Kidney epithelial cell (primary cell): Measurements from ENCODE around the gene SLC9A3. TPM values are rescaled to one million over a fixed set of nuclear protein-coding genes. Genes with fewer than 3 reads are reported as not detected.
A peak's percentile ranks its signal among the peaks of the same experiment; 100 is the strongest.

Source experiments
- DNase-seq: peaks from one replicate; pipeline ENCODE4 v3.0.0-alpha.2; 2010; ENCODE audit warnings: low read depth
- H3K27me3 ChIP-seq: 2 replicates; pipeline ENCODE4 v1.6.0; 2011; ENCODE audit warnings: low read length; ENCODE audit not compliant: control insufficient read depth, insufficient read depth
- H3K36me3 ChIP-seq: 2 replicates; pipeline ENCODE4 v1.5.1; 2011; ENCODE audit warnings: low read length; ENCODE audit not compliant: control insufficient read depth, insufficient read depth
- H3K4me3 ChIP-seq: 2 replicates; pipeline ENCODE4 v1.5.1; 2011; ENCODE audit warnings: low read depth, mild to moderate bottlenecking, control low read depth, low read length
- total RNA-seq: library from RNA; depleted of rRNA; stranded (reverse); fragments of >200 nt; gene quantifications from 2 replicates; pipeline ENCODE4 v1.2.3, GENCODE V29; 2015
- TF ChIP-seq, protein P1 (sequence below): IDR thresholded peaks from 2 replicates; pipeline ENCODE4 v1.5.1; 2011; ENCODE audit warnings: mild to moderate bottlenecking, moderate library complexity, low read length, control low read depth, inconsistent platforms; ENCODE audit not compliant: insufficient read depth, poor library complexity, severe bottlenecking

SLC9A3 gene
- total RNA-seq, 1 donor from 2014 or later = 3.6 TPM

DNA sequence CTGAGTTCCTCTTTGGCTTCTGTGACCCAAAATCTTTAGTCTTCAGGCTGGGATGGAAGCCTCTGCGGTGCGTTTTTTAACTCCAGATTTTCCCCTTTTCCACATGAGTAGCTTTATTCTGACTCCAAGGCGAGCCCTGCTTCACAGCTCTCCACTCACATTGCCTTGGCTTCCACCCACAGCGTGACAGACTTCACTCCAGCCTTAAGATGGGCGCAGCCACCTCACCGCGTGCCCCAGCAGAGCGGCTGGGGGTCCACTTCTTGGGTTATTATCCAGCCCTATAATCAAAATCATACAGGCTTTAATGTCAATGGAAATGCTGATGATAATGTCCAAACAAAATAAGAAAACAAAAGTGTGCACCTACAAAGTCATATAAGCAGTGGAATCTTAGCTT lies 80.0 kb downstream of the SLC9A3 start:
- H3K4me3 ChIP-seq = no peak overlapping the region
- TF ChIP-seq, protein P1, sequence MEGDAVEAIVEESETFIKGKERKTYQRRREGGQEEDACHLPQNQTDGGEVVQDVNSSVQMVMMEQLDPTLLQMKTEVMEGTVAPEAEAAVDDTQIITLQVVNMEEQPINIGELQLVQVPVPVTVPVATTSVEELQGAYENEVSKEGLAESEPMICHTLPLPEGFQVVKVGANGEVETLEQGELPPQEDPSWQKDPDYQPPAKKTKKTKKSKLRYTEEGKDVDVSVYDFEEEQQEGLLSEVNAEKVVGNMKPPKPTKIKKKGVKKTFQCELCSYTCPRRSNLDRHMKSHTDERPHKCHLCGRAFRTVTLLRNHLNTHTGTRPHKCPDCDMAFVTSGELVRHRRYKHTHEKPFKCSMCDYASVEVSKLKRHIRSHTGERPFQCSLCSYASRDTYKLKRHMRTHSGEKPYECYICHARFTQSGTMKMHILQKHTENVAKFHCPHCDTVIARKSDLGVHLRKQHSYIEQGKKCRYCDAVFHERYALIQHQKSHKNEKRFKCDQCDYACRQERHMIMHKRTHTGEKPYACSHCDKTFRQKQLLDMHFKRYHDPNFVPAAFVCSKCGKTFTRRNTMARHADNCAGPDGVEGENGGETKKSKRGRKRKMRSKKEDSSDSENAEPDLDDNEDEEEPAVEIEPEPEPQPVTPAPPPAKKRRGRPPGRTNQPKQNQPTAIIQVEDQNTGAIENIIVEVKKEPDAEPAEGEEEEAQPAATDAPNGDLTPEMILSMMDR = no peak
- H3K36me3 ChIP-seq = peaks cover 3% of the 10 kb centered on the region

DNA sequence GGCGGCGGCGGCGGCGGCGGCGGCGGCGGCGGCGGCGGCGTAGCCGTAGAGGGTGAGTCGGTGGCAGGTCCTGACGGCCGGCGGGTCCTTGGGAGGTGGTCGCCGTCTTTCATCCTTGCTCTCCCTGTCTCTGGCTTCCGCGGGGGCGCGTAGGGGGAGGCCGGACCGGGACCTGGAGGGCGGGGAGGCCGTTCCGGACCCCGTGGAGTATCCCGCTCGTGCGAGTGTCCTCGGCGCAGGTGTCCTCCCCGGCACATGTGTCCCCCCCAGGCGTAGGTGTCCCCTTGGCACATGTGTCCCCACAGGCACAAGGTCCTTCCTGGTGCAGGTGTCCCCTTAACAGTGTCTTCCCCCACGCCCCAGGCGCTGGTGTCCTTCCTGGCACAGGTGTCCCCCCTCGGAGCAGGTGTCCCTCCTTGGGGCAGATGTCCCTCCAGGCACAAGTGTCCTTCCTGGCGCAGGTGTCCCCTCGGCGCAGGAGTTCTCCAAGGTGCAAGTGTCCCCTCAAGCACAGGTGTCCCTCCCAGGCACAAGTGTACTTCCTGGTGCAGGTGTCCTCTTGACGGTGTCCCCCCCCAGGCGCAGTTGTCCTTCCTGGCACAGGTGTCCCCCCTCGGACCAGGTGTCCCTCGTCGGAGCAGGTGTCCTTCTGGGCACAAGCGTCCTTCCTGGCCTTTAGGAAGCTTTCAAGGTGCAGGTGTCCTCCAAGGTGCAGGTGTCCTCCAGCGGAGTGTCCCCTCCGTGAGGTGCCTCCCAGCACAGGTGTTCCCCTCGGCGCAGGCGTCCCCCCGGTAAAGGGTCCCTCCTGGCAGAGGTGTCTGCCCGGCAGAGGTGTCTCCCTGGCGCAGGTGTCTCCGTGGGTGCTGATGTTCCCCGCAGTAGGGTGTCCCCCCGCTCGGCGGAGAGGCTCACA lies 80.8 kb downstream of the SLC9A3 start:
- TF ChIP-seq, protein P1 = no peak

More for the DNA sequence above, 80.0 kb downstream of the SLC9A3 start:
- H3K27me3 ChIP-seq = no peaks in the 10 kb centered on the region
- DNase-seq = no peak

DNA sequence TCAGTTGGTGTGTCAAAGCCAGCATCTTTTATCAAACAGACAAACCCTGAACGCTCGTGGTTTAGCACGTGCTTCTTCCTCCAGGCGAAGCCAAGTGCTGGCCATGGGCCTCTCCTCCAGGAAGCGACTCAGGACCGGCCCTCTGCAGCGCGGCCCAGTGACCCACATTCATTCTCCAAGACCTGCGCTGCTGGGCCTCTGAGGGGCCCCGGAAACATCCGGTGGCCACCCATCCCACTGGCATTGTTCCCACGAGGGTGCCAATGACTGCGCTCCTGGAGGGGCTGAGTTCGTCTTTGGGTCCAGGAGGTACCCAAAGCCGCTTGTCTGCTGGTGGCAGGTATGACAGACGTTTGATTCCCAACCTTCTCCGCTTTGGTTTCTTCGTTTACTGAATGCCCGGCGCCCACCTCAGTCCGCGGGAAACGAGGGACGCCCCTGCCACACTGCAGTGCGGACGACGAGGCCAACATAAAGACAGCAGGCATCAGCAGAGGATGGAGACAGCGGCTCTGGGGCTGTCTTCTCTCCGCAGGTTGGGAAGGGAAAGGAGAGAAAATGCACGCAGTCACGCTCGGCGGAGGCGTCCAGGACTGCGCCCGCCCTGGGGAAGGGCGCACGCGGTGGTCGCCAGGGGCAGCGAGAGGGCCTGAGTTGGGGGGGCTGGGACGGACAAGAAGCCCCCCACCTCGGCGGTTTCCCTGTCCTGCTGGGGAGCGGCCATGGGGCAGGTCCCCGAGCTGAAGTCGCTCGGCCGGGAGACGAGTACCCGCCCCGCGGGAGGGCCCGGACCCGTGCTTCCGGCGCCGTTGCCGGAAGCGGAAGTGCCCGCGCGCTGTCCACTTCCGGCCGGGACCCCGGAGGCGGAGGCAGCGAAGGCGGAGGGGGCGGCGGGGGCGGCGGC lies 81.7 kb downstream of the SLC9A3 start, which contains the start of gene EXOC3:
TSS of gene EXOC3 (plus strand) at position 842 of the 904 bp plus-strand sequence. CDS start 3,030 bp downstream, outside the sequence.
- TF ChIP-seq, protein P1 = no peak
- Histone ChIP-seq H3K27me3 (no peaks in the 10 kb centered on the region), H3K36me3 (no peaks in the 10 kb centered on the region), H3K4me3 (peak within 1 kb of the TSS; percentile 92)
- no peak for DNase-seq

More for the DNA sequence above, 80.8 kb downstream of the SLC9A3 start:
- H3K4me3 ChIP-seq = peak overlapping the region; percentile 92
- DNase-seq = no peak
- no peaks in the 10 kb centered on the region for H3K27me3 ChIP-seq
- H3K36me3 ChIP-seq = peaks cover 3% of the 10 kb centered on the region

DNA sequence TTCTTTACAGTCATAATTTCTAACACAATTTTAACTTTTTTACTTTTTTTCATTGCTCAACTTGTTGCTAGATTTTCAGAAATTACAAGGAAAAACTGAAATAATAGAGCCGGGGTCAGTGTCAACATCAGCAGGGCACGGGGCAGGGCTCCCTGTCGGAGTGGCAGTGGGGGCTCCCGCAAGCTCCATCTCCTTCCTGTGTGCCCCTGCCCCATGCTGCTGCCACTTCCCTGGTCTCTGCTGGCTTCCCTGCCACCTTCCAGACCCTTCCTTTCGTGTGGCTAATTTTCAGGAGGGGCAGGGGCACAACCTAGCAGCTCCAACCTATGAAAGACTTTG lies 82.3 kb downstream of the SLC9A3 start:
- peak overlapping the region; percentile 92 for H3K4me3 ChIP-seq
- TF ChIP-seq, protein P1 = no peak
- no peaks in the 10 kb centered on the region for H3K27me3 ChIP-seq
- H3K36me3 ChIP-seq = no peaks in the 10 kb centered on the region
- no peak for DNase-seq

DNA sequence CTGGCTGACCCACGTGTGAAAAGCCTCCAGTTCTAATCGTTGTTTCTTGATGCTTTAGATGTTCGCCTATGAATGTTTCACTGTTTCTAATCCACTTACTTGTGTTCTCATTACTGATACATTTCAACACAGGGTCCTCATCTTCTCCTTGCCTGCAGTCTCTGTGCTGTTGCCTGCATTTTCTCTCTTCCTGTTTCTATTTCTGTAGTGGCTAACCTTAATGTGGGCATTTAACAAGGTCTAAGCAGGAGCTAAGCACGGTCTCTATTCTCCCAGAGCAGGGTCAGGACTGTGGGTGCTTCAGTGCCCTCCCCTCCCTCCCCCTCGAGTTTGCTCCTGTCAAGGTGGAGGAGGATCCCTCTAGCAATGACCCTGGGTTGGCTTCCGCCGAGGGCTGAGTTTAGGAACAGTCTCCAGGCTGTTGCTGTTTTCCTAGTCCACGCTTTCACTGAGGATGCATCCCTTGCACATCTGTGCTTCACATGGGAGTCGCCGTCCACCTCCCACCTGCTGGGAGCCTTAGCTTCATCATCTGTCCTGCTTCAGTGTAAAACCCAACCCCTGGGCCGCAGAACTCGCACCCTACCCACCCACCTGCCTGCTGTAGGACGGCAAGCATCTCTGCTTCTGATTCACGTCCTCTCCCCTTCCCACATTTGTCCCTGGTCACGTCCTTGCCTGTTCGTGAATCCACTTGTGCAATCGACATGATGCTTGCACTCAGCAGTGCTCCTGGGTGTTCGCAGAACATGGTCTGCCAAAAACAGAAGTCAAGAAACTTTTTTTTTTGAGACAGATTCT lies 83.6 kb downstream of the SLC9A3 start:
- no peak for DNase-seq
- TF ChIP-seq, protein P1 = no peak
- no peak overlapping the region for H3K4me3 ChIP-seq
- no peaks in the 10 kb centered on the region for H3K27me3 ChIP-seq
- H3K36me3 ChIP-seq = no peaks in the 10 kb centered on the region
